Cerebellar nuclear complex (tissue), 1 donor: Measurements from ENCODE around the gene WDTC1.
"Not testable (repeated sequence)": the region's sequence is repeated elsewhere in the genome, so short reads cannot be mapped to it uniquely, and the experiment has no call there.

ENCODE experiments used
- DNase-seq, 2 experiments: peaks; one replicate each; lab custom pipeline; 2025; lab: John Stamatoyannopoulos, UW

Gene WDTC1

DNA sequence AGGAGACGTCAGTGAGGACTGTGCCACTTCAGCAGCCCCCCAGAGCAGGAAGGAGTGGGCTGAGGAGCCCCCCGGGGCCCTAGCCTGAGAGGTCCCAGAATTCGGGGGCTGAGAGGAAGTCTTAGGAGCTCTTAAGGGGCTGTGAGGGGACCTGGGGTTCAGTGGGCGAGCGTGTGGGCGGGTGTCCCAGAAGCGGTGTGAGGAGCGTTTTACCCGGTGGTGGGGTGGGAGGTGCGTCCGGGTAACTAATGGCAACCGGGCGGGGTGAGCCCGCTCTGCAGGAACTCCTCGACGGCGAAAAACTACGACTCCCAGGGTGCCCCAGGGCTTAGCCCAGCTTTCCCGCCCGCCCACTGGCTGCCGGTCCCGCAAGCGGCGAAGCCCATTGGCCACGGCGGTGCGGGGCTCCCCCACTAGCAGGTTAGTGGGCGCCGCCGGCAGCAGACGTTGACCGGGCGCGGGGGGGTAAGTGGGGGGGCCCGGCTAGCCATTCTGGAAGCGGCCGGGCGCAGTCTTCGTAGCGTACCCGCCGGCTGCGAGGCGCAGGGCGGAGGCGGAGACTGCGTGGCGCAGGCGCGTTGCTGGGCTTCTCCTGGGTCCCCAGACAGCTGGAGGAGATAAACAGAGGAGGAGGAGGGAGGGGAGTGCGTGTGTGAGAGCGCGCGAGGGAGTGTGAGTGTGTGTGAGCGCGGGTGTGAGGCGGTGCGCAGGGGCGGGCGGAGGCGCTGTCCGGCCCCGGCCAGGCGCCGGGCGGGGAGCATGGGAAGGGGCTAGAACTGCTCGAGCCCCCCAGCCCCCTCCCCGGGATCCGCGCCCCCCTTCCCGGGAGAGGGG, at the start of gene WDTC1:
Gene WDTC1 (plus strand): TSS at position 584 of the 834 bp plus-strand sequence. CDS start 26,423 bp downstream, outside the sequence.
- peak; percentile 76 to 81 for DNase-seq

- not testable (repeated sequence) for DNase-seq
Observed at GRCh38 chr1:27184665-27185064, 49.8 kb upstream of the WDTC1 start.

GRCh38 chr1:27192039-27192529, 42.3 kb upstream of the WDTC1 start:
- no peak for DNase-seq

- DNase-seq = no peak
Observed at GRCh38 chr1:27193194-27193593, 41.2 kb upstream of the WDTC1 start.

GRCh38 chr1:27201295-27201694, 33.1 kb upstream of the WDTC1 start:
- no peak for DNase-seq

GRCh38 chr1:27203946-27204345, 30.5 kb upstream of the WDTC1 start:
- no peak for DNase-seq

DNA sequence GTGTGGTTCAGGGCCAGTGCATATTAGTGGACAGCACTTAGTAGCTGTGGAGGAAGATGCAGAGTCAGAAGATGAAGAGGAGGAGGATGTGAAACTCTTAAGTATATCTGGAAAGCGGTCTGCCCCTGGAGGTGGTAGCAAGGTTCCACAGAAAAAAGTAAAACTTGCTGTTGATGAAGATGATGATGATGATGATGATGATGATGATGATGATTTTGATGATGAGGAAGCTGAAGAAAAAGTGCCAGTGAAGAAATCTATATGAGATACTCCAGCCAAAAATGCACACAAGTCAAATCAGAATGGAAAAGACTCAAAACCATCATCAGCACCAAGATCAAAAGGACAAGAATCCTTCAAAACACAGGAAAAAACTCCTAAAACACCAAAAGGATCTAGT, 27.2 kb upstream of the WDTC1 start:
- not testable (repeated sequence) for DNase-seq

GRCh38 chr1:27208143-27208850, 26.1 kb upstream of the WDTC1 start:
- DNase-seq = not testable (repeated sequence)

DNA sequence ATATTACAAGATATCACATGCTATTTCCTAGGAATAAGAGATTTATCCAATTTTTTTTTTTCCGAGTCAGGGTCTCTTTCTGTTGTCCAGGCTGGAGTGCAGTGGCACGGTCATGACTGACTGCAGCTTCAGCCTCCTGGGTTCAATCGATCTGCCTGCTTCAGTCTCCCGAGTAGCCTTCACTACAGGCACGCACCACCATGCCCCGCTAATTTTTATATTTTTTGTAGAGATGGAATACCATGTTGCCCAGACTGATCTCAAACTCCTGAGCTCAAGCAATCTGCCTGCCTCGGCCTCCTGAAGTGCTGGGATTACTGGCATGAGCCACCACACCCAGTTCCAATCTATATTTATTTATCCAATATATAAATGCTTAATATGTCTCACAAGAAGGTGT, 18.0 kb upstream of the WDTC1 start:
- DNase-seq = no peak

- DNase-seq = no peak
Observed at GRCh38 chr1:27217401-27217800, 17.0 kb upstream of the WDTC1 start.

GRCh38 chr1:27218736-27219135, 15.7 kb upstream of the WDTC1 start:
- DNase-seq = no peak

DNA sequence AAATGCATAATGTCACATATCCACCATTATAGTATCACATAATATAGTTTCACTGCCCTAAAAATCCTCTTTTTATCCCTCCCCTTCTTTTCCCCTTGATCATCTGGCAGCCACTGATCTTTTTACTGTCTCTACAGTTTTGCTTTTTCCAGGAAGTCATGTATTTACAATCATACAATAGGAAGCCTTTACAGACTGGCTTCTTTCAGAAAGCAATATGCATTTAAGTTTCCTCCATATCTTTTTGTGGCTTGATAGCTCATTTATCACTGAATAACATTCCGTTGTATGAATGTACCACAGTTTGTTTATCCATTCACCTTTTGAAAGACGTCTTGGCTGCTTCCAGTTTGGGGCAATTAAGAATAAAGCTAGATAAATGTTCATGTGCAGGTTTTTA, 14.3 kb upstream of the WDTC1 start:
- no peak for DNase-seq

DNA sequence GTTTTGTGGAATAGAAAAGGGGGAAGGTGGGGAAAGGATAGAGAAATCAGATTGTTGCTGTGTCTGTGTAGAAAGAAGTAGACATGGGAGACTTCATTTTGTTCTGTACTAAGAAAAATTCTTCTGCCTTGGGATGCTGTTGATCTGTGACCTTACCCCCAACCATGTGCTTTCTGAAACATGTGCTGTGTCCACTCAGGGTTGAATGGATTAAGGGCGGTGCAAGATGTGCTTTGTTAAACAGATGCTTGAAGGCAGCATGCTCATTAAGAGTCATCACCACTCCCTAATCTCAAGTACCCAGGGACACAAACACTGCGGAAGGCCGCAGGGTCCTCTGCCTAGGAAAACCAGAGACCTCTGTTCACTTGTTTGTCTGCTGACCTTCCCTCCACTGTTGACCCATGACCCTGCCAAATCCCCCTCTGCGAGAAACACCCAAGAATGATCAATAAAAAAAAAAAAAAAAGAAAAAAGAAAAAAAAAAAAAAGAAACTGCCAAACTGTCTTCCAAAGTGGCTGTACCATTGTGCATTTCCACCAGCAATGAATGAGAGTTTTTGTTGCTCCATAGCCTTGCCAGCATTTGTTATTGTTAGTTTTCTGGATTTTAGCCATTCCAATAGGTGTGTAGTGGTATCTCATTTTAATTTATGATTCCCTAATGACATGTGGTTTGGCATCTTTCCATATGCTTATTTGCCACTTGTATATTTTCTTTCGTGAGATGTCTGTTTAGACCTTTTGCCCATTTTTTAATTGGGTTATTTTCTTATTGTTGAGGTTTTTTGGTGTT, 13.5 kb upstream of the WDTC1 start:
- not testable (repeated sequence) for DNase-seq

- no peak for DNase-seq
Observed at GRCh38 chr1:27225621-27226020, 8.8 kb upstream of the WDTC1 start.

- DNase-seq = no peak
Observed at GRCh38 chr1:27227765-27228164, 6.7 kb upstream of the WDTC1 start.

DNA sequence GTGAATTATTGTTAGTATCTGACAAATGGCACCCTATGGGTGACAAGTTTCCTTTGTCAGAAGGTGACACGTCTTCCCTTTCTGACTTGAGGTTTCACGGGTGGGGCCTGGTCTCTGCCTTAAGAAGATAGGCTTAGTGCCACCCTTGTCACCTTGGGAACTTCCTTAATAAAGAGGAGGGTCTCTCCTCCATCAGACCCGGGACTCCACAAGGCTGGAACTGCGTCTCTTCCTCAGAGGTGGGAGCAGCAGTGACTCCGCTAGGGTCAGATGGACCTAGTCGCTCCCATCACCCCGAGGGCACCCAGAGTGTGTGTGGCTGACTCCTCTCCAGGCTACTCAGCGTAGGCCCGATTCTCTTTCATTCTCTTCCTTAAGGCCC, 774 bp upstream of the WDTC1 start:
- no peak for DNase-seq

DNA sequence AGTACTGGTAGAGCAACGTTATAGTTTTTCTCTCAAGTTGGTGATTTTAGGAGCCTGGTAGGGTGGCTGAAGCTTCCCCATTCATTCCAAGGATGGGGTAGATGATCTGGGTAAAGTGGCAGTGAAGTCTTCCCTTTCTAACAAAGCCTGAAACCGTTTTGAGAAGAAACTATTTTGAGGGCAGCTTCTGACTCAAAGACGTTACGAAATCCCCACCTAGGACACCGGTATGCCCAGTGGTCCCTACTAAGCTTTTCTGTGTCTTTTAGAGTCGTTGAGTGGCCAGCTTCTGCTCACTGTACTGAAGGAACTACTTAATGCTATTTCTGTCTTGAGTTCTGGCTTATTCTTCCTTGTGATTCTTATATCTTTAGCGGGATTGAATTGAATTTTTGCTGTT, 1.4 kb downstream of the WDTC1 start:
- no peak for DNase-seq

- no peak for DNase-seq
Observed at GRCh38 chr1:27237112-27237511, 2.7 kb downstream of the WDTC1 start.

DNA sequence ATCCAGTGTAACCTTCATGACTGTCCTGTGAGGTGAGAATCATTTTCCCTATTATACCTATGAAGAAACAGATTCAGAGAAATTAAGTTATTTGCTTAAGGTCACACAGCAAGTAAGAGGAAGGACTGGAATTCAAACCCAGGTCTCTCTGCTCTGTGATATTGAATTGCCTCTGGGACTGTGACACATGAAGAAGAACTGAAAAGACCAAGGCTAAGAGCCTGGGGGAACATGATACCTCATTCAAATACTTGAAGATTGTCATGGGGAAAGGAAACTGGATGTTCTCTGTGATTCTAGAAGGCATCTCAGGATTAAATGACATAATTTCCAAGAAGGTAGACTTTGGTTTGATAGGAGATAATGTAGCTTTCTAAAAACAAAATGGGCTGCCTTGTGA, 3.6 kb downstream of the WDTC1 start:
- no peak for DNase-seq

DNA sequence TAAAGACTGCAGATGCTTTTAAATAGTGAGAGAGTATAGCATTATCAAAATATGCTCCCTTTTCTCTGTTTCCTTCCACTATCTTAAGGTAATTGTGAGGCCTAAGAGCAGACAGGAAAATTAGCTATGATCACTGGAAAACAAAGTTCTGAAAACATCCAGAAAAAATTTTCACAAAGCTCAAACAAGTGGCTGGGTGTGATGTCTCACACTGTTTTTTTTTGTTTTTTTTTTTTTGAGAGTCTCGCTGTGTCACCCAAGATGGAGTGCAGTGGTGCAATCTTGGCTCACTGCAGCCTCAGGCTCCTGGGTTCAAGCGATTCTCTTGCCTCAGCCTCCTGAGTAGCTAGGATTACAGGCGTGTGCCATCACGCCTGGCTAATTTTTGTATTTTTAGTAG, 7.2 kb downstream of the WDTC1 start:
- no peak for DNase-seq

- not testable (repeated sequence) for DNase-seq
Observed at GRCh38 chr1:27243665-27244064, 9.2 kb downstream of the WDTC1 start.

DNA sequence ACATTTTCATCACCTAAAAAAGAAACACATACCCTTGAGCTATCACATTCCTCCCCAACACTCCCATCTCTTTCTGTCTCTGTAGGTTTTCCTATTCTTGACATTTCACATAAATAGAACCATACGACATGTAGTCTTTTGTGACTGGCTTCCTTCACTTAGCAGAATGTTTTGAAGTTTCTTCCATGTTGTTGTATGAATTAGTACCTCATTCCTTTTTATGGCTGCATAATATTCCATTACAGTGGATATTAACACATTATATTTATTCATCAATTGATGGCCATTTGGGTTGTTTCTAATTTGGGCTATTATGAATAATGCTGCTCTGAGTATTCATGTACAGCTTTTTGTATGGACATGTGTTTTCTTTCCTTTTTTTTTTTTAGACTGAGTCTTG, 11.8 kb downstream of the WDTC1 start:
- no peak for DNase-seq
